ENCODE measurements around the gene VAMP7.

GRCh38 chrX:155864655-155865054 is 16.5 kb upstream of the VAMP7 start:
- peak in 2 of 4 donors; percentile 8 to 20 for TF ChIP-seq CTCF (IDR thresholded peaks at IDR 0.05)
- TF ChIP-seq POLR2A (IDR thresholded peaks at IDR 0.05) = no peak

Data from right lobe of liver (tissue), 4 donors.